A673 (cell line): Measurements from ENCODE around the gene SDHAF1. TPM values are rescaled to one million over a fixed set of nuclear protein-coding genes. Genes with fewer than 3 reads are reported as not detected.
A peak's percentile ranks its signal among the peaks of the same experiment; 100 is the strongest.

Experiments
- BruUV-seq: library from RNA; stranded (reverse); fragments of 400-500 nt; replicated peaks from 2 replicates; lab custom pipeline; 2021; lab: Mats Ljungman, UMichigan
- CTCF ChIA-PET: fragments of 300-600 bp; sonication (Branson Sonifier 250); formaldehyde crosslinking; loops from one replicate; lab custom pipeline; 2022; ENCODE audit warnings: antibody characterized with exemption; lab: Charles Lee
- POLR2A ChIA-PET: fragments of 300-600 bp; sonication (Branson Sonifier 250); formaldehyde crosslinking; loops from one replicate; lab custom pipeline; 2022; ENCODE audit warnings: antibody characterized with exemption; ENCODE audit not compliant: low non-redundant PET; lab: Charles Lee
- DNase-seq: peaks from one replicate; pipeline ENCODE4 v3.0.0-alpha.2; 2015; ENCODE audit warnings: low spot score
- H3K27ac ChIP-seq: fragments of 200-600 bp; sonication (generic); 2 replicates; pipeline ENCODE4 v1.5.1; 2016; ENCODE audit warnings: mixed run types, low read depth, mild to moderate bottlenecking, mixed read lengths, antibody characterized with exemption, low read length; ENCODE audit not compliant: poor library complexity, severe bottlenecking
- H3K27me3 ChIP-seq: fragments of 200-600 bp; sonication (generic); replicated peaks from 2 replicates; pipeline ENCODE4 v1.6.1; 2017; ENCODE audit warnings: mixed run types, low read depth, mild to moderate bottlenecking, mixed read lengths, antibody characterized with exemption, low read length; ENCODE audit not compliant: insufficient read depth, poor library complexity
- H3K36me3 ChIP-seq: fragments of 200-600 bp; sonication (generic); 2 replicates; pipeline ENCODE4 v1.6.1; 2016; ENCODE audit warnings: mixed run types, mild to moderate bottlenecking, mixed read lengths, antibody characterized with exemption, low read length; ENCODE audit not compliant: insufficient read depth, poor library complexity, severe bottlenecking
- H3K4me1 ChIP-seq: fragments of 200-600 bp; sonication (generic); 2 replicates; pipeline ENCODE4 v1.6.1; 2017; ENCODE audit warnings: mixed run types, mild to moderate bottlenecking, mixed read lengths, antibody characterized with exemption, low read length; ENCODE audit not compliant: insufficient read depth, poor library complexity, severe bottlenecking
- H3K4me3 ChIP-seq: fragments of 200-600 bp; sonication (generic); 2 replicates; pipeline ENCODE4 v1.5.1; 2016; ENCODE audit warnings: low read depth, mixed run types, mild to moderate bottlenecking, mixed read lengths, low read length; ENCODE audit not compliant: poor library complexity, severe bottlenecking
- H3K9me3 ChIP-seq: fragments of 200-600 bp; sonication (generic); 2 replicates; pipeline ENCODE4 v1.6.1; 2016; ENCODE audit warnings: mixed run types, low read depth, mild to moderate bottlenecking, mixed read lengths, antibody characterized with exemption, low read length; ENCODE audit not compliant: poor library complexity, severe bottlenecking
- CTCF ChIP-seq: fragments of 300-800, 200-600 bp; sonication (generic); conservative IDR thresholded peaks from 2 replicates; pipeline ENCODE4 v1.5.1; 2017; ENCODE audit warnings: low read depth, mild to moderate bottlenecking, antibody characterized with exemption, low read length, moderate library complexity, mixed read lengths
- EZH2 ChIP-seq: fragments of 200-600 bp; sonication (generic); IDR thresholded peaks from 2 replicates; pipeline ENCODE4 v1.6.1; 2017; ENCODE audit warnings: borderline replicate concordance, low read depth, mild to moderate bottlenecking, mixed read lengths, antibody characterized with exemption, low read length; ENCODE audit not compliant: poor library complexity, severe bottlenecking
- intact Hi-C: fragments of 100-400 bp; cut with micrococcal nuclease; formaldehyde crosslinking; loops from one replicate; pipeline ENCODE4 v1.10.0; 2022; ENCODE audit not compliant: unreplicated experiment
- total RNA-seq: library from RNA; stranded (reverse); gene quantifications from 2 replicates; pipeline ENCODE4 v1.2.3, GENCODE V29; 2021

The SDHAF1 gene
- total RNA-seq, 1 experiment from 2014 or later = 8.9 TPM

- H3K4me3 ChIP-seq = no peak overlapping the region
- H3K27me3 ChIP-seq = no peaks in the 10 kb centered on the region
- BruUV-seq = no TSS peak
- no peak for TF ChIP-seq CTCF
- TF ChIP-seq EZH2 = no peak
- CTCF ChIA-PET = interaction anchor here (0.6 kb wide), 1 partner anchor 9 kb away, joined by 9 read pairs; no protein-coding TSS in a partner anchor
- DNase-seq = no peak
- POLR2A ChIA-PET = no interaction called here
- H3K4me1 ChIP-seq = no peaks in the 10 kb centered on the region
- no peak overlapping the region for H3K27ac ChIP-seq
- H3K9me3 ChIP-seq = no peaks in the 10 kb centered on the region
- H3K36me3 ChIP-seq = no peaks in the 10 kb centered on the region
- intact Hi-C loops = no loop called here
Observed at GRCh38 chr19:35975608-35976214, 19.3 kb upstream of the SDHAF1 start.

DNA sequence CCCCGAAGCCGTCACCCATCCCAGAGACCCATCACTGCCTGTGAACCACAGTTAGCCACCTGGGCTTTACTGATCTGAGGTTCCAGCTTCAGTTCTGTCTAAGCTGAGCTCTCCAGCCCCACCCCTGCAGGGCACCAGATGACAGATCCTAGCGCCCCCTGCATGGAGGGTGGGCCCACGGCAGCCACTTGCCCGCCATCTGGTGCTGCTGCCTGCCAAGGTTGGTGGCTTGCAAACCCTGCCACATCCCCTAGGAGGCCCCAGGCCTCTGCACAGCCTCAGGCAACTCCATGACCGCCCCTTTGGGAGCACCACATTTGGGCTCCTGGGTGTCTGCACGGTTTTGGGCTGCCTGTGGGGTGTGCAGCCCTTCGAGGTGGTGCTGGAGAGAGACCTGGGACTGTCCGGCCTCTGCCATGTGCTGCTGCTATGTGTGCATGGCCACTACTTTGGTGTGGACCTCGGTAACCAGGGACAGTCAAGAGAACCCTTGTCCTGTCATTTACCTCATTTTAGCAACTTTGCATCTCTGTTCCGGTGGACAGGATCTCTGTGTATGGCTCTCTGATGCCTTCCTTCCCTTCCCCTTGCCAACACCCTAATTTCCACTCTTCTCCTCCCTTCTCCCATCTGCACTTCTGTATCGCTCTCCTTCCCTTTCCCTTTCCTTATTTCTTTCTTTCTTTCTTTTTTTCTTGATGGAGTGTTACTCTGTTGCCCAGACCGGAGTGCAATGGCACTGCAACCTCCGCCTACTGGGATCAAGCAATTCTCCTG is 17.4 kb upstream of the SDHAF1 start:
- peak; percentile 69 for DNase-seq
- Histone ChIP-seq H3K27ac (no peak overlapping the region), H3K4me3 (no peak overlapping the region), H3K4me1 (no peaks in the 10 kb centered on the region), H3K9me3 (no peaks in the 10 kb centered on the region), H3K36me3 (no peaks in the 10 kb centered on the region), H3K27me3 (no peaks in the 10 kb centered on the region)
- POLR2A ChIA-PET = no interaction called here
- intact Hi-C loops = no loop called here
- CTCF ChIA-PET = no interaction called here
- no TSS peak for BruUV-seq
- TF ChIP-seq CTCF (peak; percentile 54), EZH2 (no peak)

DNA sequence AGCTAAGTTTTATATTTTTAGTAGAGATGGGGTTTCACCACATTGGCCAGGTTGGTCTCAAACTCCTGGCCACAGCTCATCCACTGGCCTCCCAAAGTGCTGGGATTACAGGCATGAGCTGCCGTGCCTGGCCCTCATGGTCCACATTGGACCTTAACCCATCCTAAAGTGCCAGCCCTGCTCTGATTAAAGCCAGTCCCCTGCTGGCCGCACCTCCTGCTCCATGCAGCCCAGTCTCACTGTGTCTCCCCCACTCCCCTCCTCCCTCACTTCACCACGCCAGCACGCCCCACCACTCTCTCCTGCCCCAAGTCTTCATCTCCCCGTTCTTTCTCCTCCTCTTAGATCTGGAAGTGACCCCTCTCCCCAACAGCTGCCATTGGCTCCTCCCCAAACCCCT is 16.7 kb upstream of the SDHAF1 start:
- intact Hi-C loops = no loop called here
- no peaks in the 10 kb centered on the region for H3K27me3 ChIP-seq

More for the DNA sequence above, 16.7 kb upstream of the SDHAF1 start:
- no TSS peak for BruUV-seq
- Histone ChIP-seq H3K27ac (no peak overlapping the region), H3K4me3 (no peak overlapping the region), H3K4me1 (no peaks in the 10 kb centered on the region), H3K36me3 (no peaks in the 10 kb centered on the region), H3K9me3 (no peaks in the 10 kb centered on the region)
- TF ChIP-seq CTCF (no peak), EZH2 (no peak)
- POLR2A ChIA-PET = no interaction called here
- CTCF ChIA-PET = no interaction called here
- no peak for DNase-seq
